Measurements from ENCODE around the gene ZNF534. TPM values are rescaled to one million over a fixed set of nuclear protein-coding genes. Genes with fewer than 3 reads are reported as not detected.

Gene ZNF534
- total RNA-seq, 5 donors from 2014 or later (not counting 1 experiment from before 2014, with no cell fraction given): 0.42 TPM; not detected in 4

- Mint-ChIP-seq H3K4me3 (no peak overlapping the region), H3K4me1 (no peaks in the 10 kb centered on the region), H3K9me3 (peaks cover 25 to 63% (median 60%) of the 10 kb centered on the region in 3 donors), H3K27ac (no peak overlapping the region), H3K36me3 (peaks cover 14% of the 10 kb centered on the region), H3K27me3 (no peaks in the 10 kb centered on the region)
- no peak for ATAC-seq (replicated peaks in 1 of 4)
- no peaks in the 10 kb centered on the region for H3K4me1 ChIP-seq (ENCODE audit: control insufficient read depth in 1 of 2, extremely low read depth in 1 of 2, insufficient read depth in 2 of 2, low read length in 2 of 2)
- WGBS (ENCODE audit: insufficient coverage): 79% methylated on average over 3 of the region's 3 CpGs
- CTCF ChIA-PET: no interaction called here
- no peak overlapping the region for H3K4me3 ChIP-seq (ENCODE audit: control insufficient read depth in 1 of 2, extremely low read depth in 1 of 2, low read length in 1 of 2)
- no peak overlapping the region for H3K27ac ChIP-seq (ENCODE audit: low read length)
- no peaks in the 10 kb centered on the region for H3K36me3 ChIP-seq (ENCODE audit: control insufficient read depth in 2 of 2, extremely low read depth in 1 of 2, insufficient read depth in 1 of 2, low read length in 1 of 2)
- POLR2A ChIA-PET: no interaction called here
- H3K9me3 ChIP-seq: peaks cover 2% of the 10 kb centered on the region
- peaks cover 0 to 4% of the 10 kb centered on the region in 2 experiments for H3K27me3 ChIP-seq (replicated peaks in 1 of 2; ENCODE audit: control insufficient read depth in 2 of 2, extremely low read depth in 1 of 2, insufficient read depth in 2 of 2, low read length in 1 of 2)
- DNase-seq: no peak
Observed at GRCh38 chr19:52442179-52442578, 13.2 kb downstream of the ZNF534 start.

GRCh38 chr19:52444506-52444905 is 15.6 kb downstream of the ZNF534 start:
- no peak for ATAC-seq (replicated peaks in 1 of 4)

GRCh38 chr19:52451241-52451640 is 22.3 kb downstream of the ZNF534 start:
- peaks cover 6% of the 10 kb centered on the region for H3K9me3 ChIP-seq
- ChIA-PET POLR2A (no interaction called here), CTCF (no interaction called here)
- DNase-seq: no peak
- H3K36me3 ChIP-seq (ENCODE audit: control insufficient read depth in 2 of 2, extremely low read depth in 1 of 2, insufficient read depth in 1 of 2, low read length in 1 of 2): no peaks in the 10 kb centered on the region
- H3K4me3 Mint-ChIP-seq: no peak overlapping the region
- peaks cover 0 to 2% of the 10 kb centered on the region in 2 donors for H3K27me3 Mint-ChIP-seq
- 50% methylated on average over 41 of the region's 41 CpGs for WGBS (ENCODE audit: insufficient coverage)
- peaks cover 43% of the 10 kb centered on the region for H3K36me3 Mint-ChIP-seq
- no peak overlapping the region for H3K27ac ChIP-seq (ENCODE audit: low read length)
- peaks cover 40 to 64% (median 57%) of the 10 kb centered on the region in 3 donors for H3K9me3 Mint-ChIP-seq
- ATAC-seq (replicated peaks in 1 of 4): no peak
- peaks cover 4 to 13% of the 10 kb centered on the region in 2 experiments for H3K4me1 ChIP-seq (ENCODE audit: control insufficient read depth in 1 of 2, extremely low read depth in 1 of 2, insufficient read depth in 2 of 2, low read length in 2 of 2)
- no peak overlapping the region for H3K27ac Mint-ChIP-seq
- H3K4me3 ChIP-seq (ENCODE audit: control insufficient read depth in 1 of 2, extremely low read depth in 1 of 2, low read length in 1 of 2): no peak overlapping the region
- H3K4me1 Mint-ChIP-seq: peaks cover 17 to 24% (median 21%) of the 10 kb centered on the region in 3 donors
- peaks cover 0 to 3% of the 10 kb centered on the region in 2 experiments for H3K27me3 ChIP-seq (replicated peaks in 1 of 2; ENCODE audit: control insufficient read depth in 2 of 2, extremely low read depth in 1 of 2, insufficient read depth in 2 of 2, low read length in 1 of 2)

More at GRCh38 chr19:52444506-52444905, 15.6 kb downstream of the ZNF534 start:
- peaks cover 24 to 58% (median 57%) of the 10 kb centered on the region in 3 donors for H3K9me3 Mint-ChIP-seq
- no peak overlapping the region for H3K4me3 Mint-ChIP-seq
- Histone ChIP-seq H3K4me3 (ENCODE audit: control insufficient read depth in 1 of 2, extremely low read depth in 1 of 2, low read length in 1 of 2) (no peak overlapping the region), H3K36me3 (ENCODE audit: control insufficient read depth in 2 of 2, extremely low read depth in 1 of 2, insufficient read depth in 1 of 2, low read length in 1 of 2) (no peaks in the 10 kb centered on the region), H3K27ac (ENCODE audit: low read length) (no peak overlapping the region), H3K27me3 (replicated peaks in 1 of 2; ENCODE audit: control insufficient read depth in 2 of 2, extremely low read depth in 1 of 2, insufficient read depth in 2 of 2, low read length in 1 of 2) (peaks cover 0 to 4% of the 10 kb centered on the region in 2 experiments), H3K9me3 (peaks cover 6% of the 10 kb centered on the region), H3K4me1 (ENCODE audit: control insufficient read depth in 1 of 2, extremely low read depth in 1 of 2, insufficient read depth in 2 of 2, low read length in 2 of 2) (no peaks in the 10 kb centered on the region)
- no peak overlapping the region for H3K27ac Mint-ChIP-seq
- WGBS (ENCODE audit: insufficient coverage): no CpG with 5 or more reads among the region's 2 CpGs
- H3K4me1 Mint-ChIP-seq: no peaks in the 10 kb centered on the region
- CTCF ChIA-PET: no interaction called here
- no peaks in the 10 kb centered on the region for H3K27me3 Mint-ChIP-seq
- peaks cover 18% of the 10 kb centered on the region for H3K36me3 Mint-ChIP-seq
- no peak for DNase-seq
- POLR2A ChIA-PET: no interaction called here

- Histone ChIP-seq H3K27me3 (replicated peaks in 1 of 2; ENCODE audit: control insufficient read depth in 2 of 2, extremely low read depth in 1 of 2, insufficient read depth in 2 of 2, low read length in 1 of 2) (peaks cover 0 to 6% of the 10 kb centered on the region in 2 experiments), H3K36me3 (ENCODE audit: control insufficient read depth in 2 of 2, extremely low read depth in 1 of 2, insufficient read depth in 1 of 2, low read length in 1 of 2) (peaks cover 4 to 9% of the 10 kb centered on the region in 2 donors), H3K4me1 (ENCODE audit: control insufficient read depth in 1 of 2, extremely low read depth in 1 of 2, insufficient read depth in 2 of 2, low read length in 2 of 2) (peaks cover 4 to 13% of the 10 kb centered on the region in 2 experiments), H3K27ac (ENCODE audit: low read length) (peak within 1 kb of the TSS; percentile 55), H3K4me3 (ENCODE audit: control insufficient read depth in 1 of 2, extremely low read depth in 1 of 2, low read length in 1 of 2) (peak within 1 kb of the TSS; percentile 54 to 96), H3K9me3 (peaks cover 14% of the 10 kb centered on the region)
- Mint-ChIP-seq H3K27ac (peak within 1 kb of the TSS; percentile 55 to 76), H3K9me3 (peaks cover 42 to 68% (median 61%) of the 10 kb centered on the region in 3 donors), H3K4me3 (peak within 1 kb of the TSS; percentile 83 to 86 (median 84)), H3K36me3 (peaks cover 62% of the 10 kb centered on the region), H3K27me3 (peaks cover 0 to 2% of the 10 kb centered on the region in 2 donors), H3K4me1 (peaks cover 17 to 25% (median 21%) of the 10 kb centered on the region in 3 donors)
- 10% methylated on average over 32 of the region's 48 CpGs for WGBS (ENCODE audit: insufficient coverage)
- ChIA-PET CTCF (no interaction called here), POLR2A (interaction anchor here in 1 of 2 donors (0.6 kb wide), 1 partner anchor 235 kb away, joined by 3 read pairs; no protein-coding TSS in a partner anchor)
- ATAC-seq (replicated peaks in 1 of 4): peak; percentile 43 to 95 (median 88)
- DNase-seq: peak; percentile 28 to 75 (median 60)
Observed at GRCh38 chr19:52453324-52454094, 24.6 kb downstream of the ZNF534 start, which contains the start of gene ZNF578. Gene ZNF578, plus strand, starts transcription at chr19:52453553. Its CDS starts 48,293 bp downstream, at chr19:52501846.

- peaks cover 52% of the 10 kb centered on the region for H3K36me3 Mint-ChIP-seq
- Histone ChIP-seq H3K4me3 (ENCODE audit: control insufficient read depth in 1 of 2, extremely low read depth in 1 of 2, low read length in 1 of 2) (no peak overlapping the region), H3K36me3 (ENCODE audit: control insufficient read depth in 2 of 2, extremely low read depth in 1 of 2, insufficient read depth in 1 of 2, low read length in 1 of 2) (no peaks in the 10 kb centered on the region), H3K4me1 (ENCODE audit: control insufficient read depth in 1 of 2, extremely low read depth in 1 of 2, insufficient read depth in 2 of 2, low read length in 2 of 2) (no peaks in the 10 kb centered on the region), H3K9me3 (peaks cover 17% of the 10 kb centered on the region), H3K27me3 (replicated peaks in 1 of 2; ENCODE audit: control insufficient read depth in 2 of 2, extremely low read depth in 1 of 2, insufficient read depth in 2 of 2, low read length in 1 of 2) (no peaks in the 10 kb centered on the region), H3K27ac (ENCODE audit: low read length) (no peak overlapping the region)
- H3K4me1 Mint-ChIP-seq: no peaks in the 10 kb centered on the region
- WGBS (ENCODE audit: insufficient coverage): no CpG with 5 or more reads among the region's 14 CpGs
- ATAC-seq (replicated peaks in 1 of 4) (no peak), DNase-seq (no peak)
- no peak overlapping the region for H3K27ac Mint-ChIP-seq
- CTCF ChIA-PET: no interaction called here
- peaks cover 18 to 70% (median 59%) of the 10 kb centered on the region in 3 donors for H3K9me3 Mint-ChIP-seq
- POLR2A ChIA-PET: no interaction called here
- H3K27me3 Mint-ChIP-seq: no peaks in the 10 kb centered on the region
- H3K4me3 Mint-ChIP-seq: no peak overlapping the region
Observed at GRCh38 chr19:52464798-52465470, 36.0 kb downstream of the ZNF534 start.

- H3K27me3 Mint-ChIP-seq: no peaks in the 10 kb centered on the region
- Histone ChIP-seq H3K4me1 (ENCODE audit: control insufficient read depth in 1 of 2, extremely low read depth in 1 of 2, insufficient read depth in 2 of 2, low read length in 2 of 2) (no peaks in the 10 kb centered on the region), H3K36me3 (ENCODE audit: control insufficient read depth in 2 of 2, extremely low read depth in 1 of 2, insufficient read depth in 1 of 2, low read length in 1 of 2) (no peaks in the 10 kb centered on the region), H3K4me3 (ENCODE audit: control insufficient read depth in 1 of 2, extremely low read depth in 1 of 2, low read length in 1 of 2) (no peak overlapping the region), H3K27ac (ENCODE audit: low read length) (no peak overlapping the region), H3K27me3 (replicated peaks in 1 of 2; ENCODE audit: control insufficient read depth in 2 of 2, extremely low read depth in 1 of 2, insufficient read depth in 2 of 2, low read length in 1 of 2) (no peaks in the 10 kb centered on the region), H3K9me3 (peaks cover 44% of the 10 kb centered on the region)
- ATAC-seq (replicated peaks in 1 of 4) (no peak), DNase-seq (no peak)
- no peak overlapping the region for H3K4me3 Mint-ChIP-seq
- H3K4me1 Mint-ChIP-seq: no peaks in the 10 kb centered on the region
- peaks cover 20 to 78% (median 68%) of the 10 kb centered on the region in 3 donors for H3K9me3 Mint-ChIP-seq
- CTCF ChIA-PET: no interaction called here
- no CpG with 5 or more reads among the region's 3 CpGs for WGBS (ENCODE audit: insufficient coverage)
- peaks cover 54% of the 10 kb centered on the region for H3K36me3 Mint-ChIP-seq
- no peak overlapping the region for H3K27ac Mint-ChIP-seq
- POLR2A ChIA-PET: no interaction called here
Observed at GRCh38 chr19:52473655-52474350, 44.9 kb downstream of the ZNF534 start.
